Activated naive CD4-positive, alpha-beta T cell (primary cell): ENCODE data around the gene CAPSL.

Experiments used
- DNase-seq, 4 experiments: peaks; one replicate each; lab custom pipeline; 2025; lab: John Stamatoyannopoulos, UW

Gene CAPSL

GRCh38 chr5:35876454-35876853 is 62.0 kb downstream of the CAPSL start:
- no peak for DNase-seq

- no peak for DNase-seq
These were observed 67.8 kb downstream of the CAPSL start for GRCh38 chr5:35870605-35871004.

GRCh38 chr5:35869685-35870277 is 68.6 kb downstream of the CAPSL start:
- DNase-seq: no peak

- no peak for DNase-seq
These were observed 70.4 kb downstream of the CAPSL start for GRCh38 chr5:35867998-35868397.

- DNase-seq: no peak
These were observed 75.3 kb downstream of the CAPSL start for GRCh38 chr5:35863159-35863558.

- no peak for DNase-seq
These were observed 76.3 kb downstream of the CAPSL start for GRCh38 chr5:35862126-35862525.

GRCh38 chr5:35861718-35862117 is 76.7 kb downstream of the CAPSL start:
- DNase-seq: no peak

GRCh38 chr5:35860686-35861085 is 77.7 kb downstream of the CAPSL start:
- DNase-seq: no peak

GRCh38 chr5:35859101-35859661 is 79.2 kb downstream of the CAPSL start:
- DNase-seq: peak in 1 of 4 experiments; percentile 11

GRCh38 chr5:35857606-35858205 is 80.7 kb downstream of the CAPSL start:
- DNase-seq: no peak

GRCh38 chr5:35856765-35857351 is 81.6 kb downstream of the CAPSL start, which contains the start of gene IL7R:
Gene IL7R (plus strand): TSS chr5:35856891. CDS start chr5:35856978, 87 bp downstream.
- DNase-seq: no peak

GRCh38 chr5:35856186-35856764 is 82.1 kb downstream of the CAPSL start:
- DNase-seq: peak in 1 of 4 experiments; percentile 12

- DNase-seq: no peak
These were observed 83.2 kb downstream of the CAPSL start for GRCh38 chr5:35855187-35855586.
